OCI-LY1 (cell line): ENCODE data around the gene ARMC6.

Source experiments
- H2AFZ ChIP-seq: fragments of 200-600 bp; sonication (generic), shearing (Covaris generic); 2 replicates; pipeline ENCODE4 v1.6.0; 2014; ENCODE audit warnings: antibody characterized with exemption, mild to moderate bottlenecking, low read length
- H3F3A ChIP-seq: fragments of 200-600 bp; sonication (generic), shearing (Covaris generic); 2 replicates; pipeline ENCODE4 v1.6.0; 2014; ENCODE audit warnings: mild to moderate bottlenecking, antibody characterized with exemption, low read length, moderate library complexity; ENCODE audit not compliant: insufficient read depth
- H3K27ac ChIP-seq: fragments of 200-600 bp; sonication (generic); 2 replicates; pipeline ENCODE4 v1.5.1; 2014; ENCODE audit warnings: low read length, mixed run types, mild to moderate bottlenecking, low read depth; ENCODE audit not compliant: poor library complexity, severe bottlenecking
- H3K27me3 ChIP-seq: fragments of 200-600 bp; sonication (generic); 2 replicates; pipeline ENCODE4 v1.6.0; 2014; ENCODE audit warnings: antibody characterized with exemption, mild to moderate bottlenecking, low read length, moderate library complexity; ENCODE audit not compliant: insufficient read depth
- H3K36me3 ChIP-seq: fragments of 200-600 bp; sonication (generic); 2 replicates; pipeline ENCODE4 v1.6.1; 2014; ENCODE audit warnings: mild to moderate bottlenecking, antibody characterized with exemption, low read length, moderate library complexity, mixed read lengths; ENCODE audit not compliant: insufficient read depth
- H3K4me1 ChIP-seq: fragments of 200-600 bp; sonication (generic); 2 replicates; pipeline ENCODE4 v1.5.1; 2014; ENCODE audit warnings: mild to moderate bottlenecking, low read length, moderate library complexity; ENCODE audit not compliant: insufficient read depth, severe bottlenecking
- H3K4me2 ChIP-seq: fragments of 200-600 bp; sonication (generic), shearing (Covaris generic); 2 replicates; pipeline ENCODE4 v1.6.1; 2014; ENCODE audit warnings: low read length
- H3K4me3 ChIP-seq: fragments of 200-600 bp; sonication (generic); 2 replicates; pipeline ENCODE4 v1.5.1; 2014; ENCODE audit warnings: low read length, low read depth, mild to moderate bottlenecking, mixed read lengths; ENCODE audit not compliant: poor library complexity, severe bottlenecking
- H3K79me2 ChIP-seq: fragments of 200-600 bp; shearing (Covaris generic); 2 replicates; pipeline ENCODE4 v1.6.1; 2016; ENCODE audit warnings: mixed run types, low read length, mixed read lengths; ENCODE audit not compliant: insufficient read depth
- H3K9ac ChIP-seq: fragments of 200-600 bp; sonication (generic), shearing (Covaris generic); 2 replicates; pipeline ENCODE4 v1.6.1; 2014; ENCODE audit warnings: mild to moderate bottlenecking, low read length, mixed read lengths
- H3K9me2 ChIP-seq: fragments of 200-600 bp; sonication (generic), shearing (Covaris generic); 2 replicates; pipeline ENCODE4 v1.6.1; 2014; ENCODE audit warnings: low read depth, mild to moderate bottlenecking, low read length, mixed read lengths
- H3K9me3 ChIP-seq: fragments of 200-600 bp; shearing (Covaris generic); 2 replicates; pipeline ENCODE4 v1.6.1; 2014; ENCODE audit warnings: low read length, mixed read lengths
- H4K20me1 ChIP-seq: fragments of 200-600 bp; sonication (generic), shearing (Covaris generic); 2 replicates; pipeline ENCODE4 v1.6.0; 2016; ENCODE audit warnings: mild to moderate bottlenecking, low read length; ENCODE audit not compliant: insufficient read depth
- EZH2 ChIP-seq: fragments of 200-600 bp; sonication (generic), shearing (Covaris generic); IDR thresholded peaks from 2 replicates; pipeline ENCODE4 v1.8.0; 2017; ENCODE audit warnings: borderline replicate concordance, mixed run types, mild to moderate bottlenecking, antibody characterized with exemption, low read length, moderate library complexity, mixed read lengths
- TF ChIP-seq, protein P1 (sequence below): fragments of 200-600 bp; sonication (generic), shearing (Covaris generic); IDR thresholded peaks from 2 replicates; pipeline ENCODE4 v1.5.1; 2017; ENCODE audit warnings: mild to moderate bottlenecking, antibody characterized with exemption, low read length, moderate library complexity, mixed read lengths

The ARMC6 gene

DNA sequence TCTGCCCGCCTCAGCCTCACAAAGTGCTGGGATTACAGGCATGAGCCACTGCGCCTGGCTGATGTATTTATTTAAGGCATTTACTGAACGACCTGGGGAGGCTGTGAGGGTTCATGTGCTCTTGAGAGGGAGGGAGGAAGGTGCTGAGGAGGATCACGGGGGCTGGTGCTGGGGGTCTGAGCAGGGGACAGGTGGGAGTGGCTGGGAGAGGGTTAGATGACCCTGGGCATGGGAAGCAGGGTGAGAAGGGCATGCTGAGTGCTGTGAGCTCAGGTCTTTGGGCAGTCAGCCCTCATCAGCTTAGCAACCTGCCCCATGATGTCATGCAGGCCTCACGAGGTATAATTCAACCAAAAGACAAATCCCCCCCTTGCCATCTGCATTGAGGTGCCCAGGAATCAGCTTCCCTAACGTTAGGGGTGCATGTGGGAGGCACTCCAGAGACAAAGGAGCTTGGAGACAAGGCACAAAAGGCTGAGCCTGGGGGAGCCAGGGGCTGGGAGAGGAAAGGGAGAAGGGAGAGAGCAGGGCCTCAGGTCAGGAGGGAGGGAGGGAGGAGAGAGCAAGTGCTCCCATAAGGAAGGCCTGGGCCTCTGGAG, 36.5 kb upstream of the ARMC6 start:
- no peaks in the 10 kb centered on the region for H3K27me3 ChIP-seq
- no peaks in the 10 kb centered on the region for H3F3A ChIP-seq
- H3K9me2 ChIP-seq, result no peaks in the 10 kb centered on the region
- H3K27ac ChIP-seq, result no peak overlapping the region
- no peaks in the 10 kb centered on the region for H3K79me2 ChIP-seq
- H2AFZ ChIP-seq, result no peak overlapping the region
- no peaks in the 10 kb centered on the region for H4K20me1 ChIP-seq
- no peak overlapping the region for H3K4me2 ChIP-seq
- H3K36me3 ChIP-seq, result peaks cover 78% of the 10 kb centered on the region
- H3K9ac ChIP-seq, result no peak overlapping the region
- H3K4me3 ChIP-seq, result no peak overlapping the region
- H3K9me3 ChIP-seq, result no peaks in the 10 kb centered on the region
- no peak for TF ChIP-seq EZH2
- TF ChIP-seq, protein P1, sequence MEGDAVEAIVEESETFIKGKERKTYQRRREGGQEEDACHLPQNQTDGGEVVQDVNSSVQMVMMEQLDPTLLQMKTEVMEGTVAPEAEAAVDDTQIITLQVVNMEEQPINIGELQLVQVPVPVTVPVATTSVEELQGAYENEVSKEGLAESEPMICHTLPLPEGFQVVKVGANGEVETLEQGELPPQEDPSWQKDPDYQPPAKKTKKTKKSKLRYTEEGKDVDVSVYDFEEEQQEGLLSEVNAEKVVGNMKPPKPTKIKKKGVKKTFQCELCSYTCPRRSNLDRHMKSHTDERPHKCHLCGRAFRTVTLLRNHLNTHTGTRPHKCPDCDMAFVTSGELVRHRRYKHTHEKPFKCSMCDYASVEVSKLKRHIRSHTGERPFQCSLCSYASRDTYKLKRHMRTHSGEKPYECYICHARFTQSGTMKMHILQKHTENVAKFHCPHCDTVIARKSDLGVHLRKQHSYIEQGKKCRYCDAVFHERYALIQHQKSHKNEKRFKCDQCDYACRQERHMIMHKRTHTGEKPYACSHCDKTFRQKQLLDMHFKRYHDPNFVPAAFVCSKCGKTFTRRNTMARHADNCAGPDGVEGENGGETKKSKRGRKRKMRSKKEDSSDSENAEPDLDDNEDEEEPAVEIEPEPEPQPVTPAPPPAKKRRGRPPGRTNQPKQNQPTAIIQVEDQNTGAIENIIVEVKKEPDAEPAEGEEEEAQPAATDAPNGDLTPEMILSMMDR, result no peak
- H3K4me1 ChIP-seq, result no peaks in the 10 kb centered on the region

DNA sequence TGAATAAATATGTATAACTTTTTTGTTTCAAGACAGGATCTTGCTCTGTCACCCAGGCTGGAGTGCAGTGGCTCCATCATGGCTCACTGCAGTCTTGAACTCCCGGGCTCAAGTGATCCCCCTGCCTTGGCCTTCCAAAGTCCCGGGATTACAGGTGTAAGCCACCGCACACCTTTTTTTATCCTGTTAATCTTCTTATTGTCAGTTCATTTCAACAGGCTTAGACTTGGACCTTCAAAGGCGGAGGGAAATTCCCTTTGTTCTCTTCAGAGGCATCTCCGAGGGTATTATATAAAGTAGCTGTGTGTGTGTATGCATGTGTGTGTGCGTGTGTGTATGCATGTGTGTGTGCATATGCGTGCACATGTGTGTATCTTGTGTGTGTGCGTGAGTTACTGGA, 35.1 kb upstream of the ARMC6 start:
- no peaks in the 10 kb centered on the region for H3K27me3 ChIP-seq
- H4K20me1 ChIP-seq, result no peaks in the 10 kb centered on the region
- H3K4me2 ChIP-seq, result no peak overlapping the region

DNA sequence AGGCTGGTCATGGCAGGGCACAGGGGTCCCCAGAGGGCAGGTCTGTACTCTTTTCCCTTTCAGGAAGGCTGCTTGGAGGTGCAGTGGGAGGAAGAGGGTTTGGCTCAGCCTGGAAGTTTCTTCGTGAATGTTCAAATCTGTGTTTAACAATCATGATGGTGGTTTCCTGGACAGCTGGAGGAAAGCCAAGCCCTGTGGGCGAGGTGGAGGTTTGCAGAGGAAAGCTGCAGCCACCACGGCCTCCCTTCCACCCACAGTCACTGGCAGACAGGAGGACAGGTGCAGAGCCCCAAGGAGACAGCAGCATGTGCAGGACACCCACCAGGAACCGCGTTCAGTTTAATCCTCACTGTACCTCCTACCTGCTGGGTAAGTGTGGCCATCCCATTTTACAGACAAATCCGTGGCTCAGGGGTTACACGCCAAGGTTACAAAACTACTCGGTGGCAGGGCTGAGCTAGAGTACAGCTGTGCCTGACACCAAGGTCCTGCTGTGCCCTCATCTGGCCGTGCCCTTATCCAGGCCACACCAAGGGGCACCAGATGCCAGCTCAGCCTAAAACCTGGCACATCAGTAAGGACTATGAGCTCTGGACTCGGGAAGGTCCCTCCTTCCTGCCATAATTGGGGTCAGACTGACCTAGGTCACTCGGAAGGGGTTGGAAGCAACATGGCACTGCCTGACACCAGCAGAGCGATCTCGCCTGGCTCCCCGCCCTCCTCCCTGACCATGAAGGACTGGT, 34.2 kb upstream of the ARMC6 start:
- Histone ChIP-seq H3K9ac (no peak overlapping the region), H3K4me2 (no peak overlapping the region), H3K4me1 (no peaks in the 10 kb centered on the region), H4K20me1 (no peaks in the 10 kb centered on the region), H3K4me3 (no peak overlapping the region), H3K79me2 (no peaks in the 10 kb centered on the region), H3K27me3 (no peaks in the 10 kb centered on the region), H3F3A (no peaks in the 10 kb centered on the region), H3K27ac (no peak overlapping the region), H3K9me3 (no peaks in the 10 kb centered on the region), H3K9me2 (no peaks in the 10 kb centered on the region), H2AFZ (no peak overlapping the region), H3K36me3 (peaks cover 83% of the 10 kb centered on the region)
- no peak for TF ChIP-seq EZH2
- TF ChIP-seq, protein P1, result no peak

More for the DNA sequence above, 35.1 kb upstream of the ARMC6 start:
- H3K9me2 ChIP-seq, result no peaks in the 10 kb centered on the region
- H3K36me3 ChIP-seq, result peaks cover 83% of the 10 kb centered on the region
- TF ChIP-seq, protein P1, result no peak
- no peak for TF ChIP-seq EZH2
- no peaks in the 10 kb centered on the region for H3K79me2 ChIP-seq
- no peak overlapping the region for H3K4me3 ChIP-seq
- no peak overlapping the region for H2AFZ ChIP-seq
- H3K9ac ChIP-seq, result no peak overlapping the region
- H3K9me3 ChIP-seq, result no peaks in the 10 kb centered on the region
- no peaks in the 10 kb centered on the region for H3F3A ChIP-seq
- no peak overlapping the region for H3K27ac ChIP-seq
- no peaks in the 10 kb centered on the region for H3K4me1 ChIP-seq
